HEK293 (cell line): ENCODE measurements around the gene DUSP10.

Source experiments
- CTCF ChIA-PET: fragments of 350-600 bp; formaldehyde crosslinking; extraction: SDS; loops from one replicate; lab custom pipeline; 2021; ENCODE audit warnings: antibody characterized with exemption; lab: Yijun Ruan, JAX
- POLR2A ChIA-PET: fragments of 300-600 bp; formaldehyde crosslinking; extraction: SDS; loops from one replicate; lab custom pipeline; 2020; ENCODE audit warnings: antibody characterized with exemption, inconsistent platforms; lab: Yijun Ruan, JAX
- H3K27ac ChIP-seq: fragments of 200-500 bp; sonication (Bioruptor generic); 2 replicates; pipeline ENCODE4 v1.5.1; 2014; ENCODE audit warnings: low read depth, low read length, control low read depth, inconsistent platforms; ENCODE audit errors: extremely low read depth
- H3K36me3 ChIP-seq, 2 experiments: fragments of 200-500 bp in 1 of 2; sonication (Bioruptor generic) in 1 of 2; 1 replicate in 1 of 2; 2 replicates in 1 of 2; pipeline ENCODE4 v1.5.1; 2014 to 2017; ENCODE audit warnings: inconsistent platforms in 2 of 2, low read length in 2 of 2; ENCODE audit not compliant: control insufficient read depth in 2 of 2, insufficient read depth in 1 of 2
- H3K4me1 ChIP-seq: fragments of 200-500 bp; sonication (Bioruptor generic); 2 replicates; pipeline ENCODE4 v1.5.1; 2014; ENCODE audit warnings: mild to moderate bottlenecking, low read length, inconsistent platforms; ENCODE audit not compliant: control insufficient read depth, insufficient read depth
- H3K4me3 ChIP-seq: 2 replicates; pipeline ENCODE4 v1.5.1; 2011; ENCODE audit warnings: low read depth, mild to moderate bottlenecking, control low read depth, low read length, moderate library complexity
- H3K9me3 ChIP-seq: fragments of 200-500 bp; sonication (Bioruptor generic); 2 replicates; pipeline ENCODE4 v1.5.1; 2014; ENCODE audit warnings: low read depth, low read length, inconsistent platforms; ENCODE audit not compliant: control insufficient read depth, insufficient read depth
- KLF1 ChIP-seq: fragments of 450-650 bp; formaldehyde crosslinking; IDR thresholded peaks from 2 replicates; pipeline ENCODE4 v1.5.1; 2016; ENCODE audit warnings: missing biosample characterization, missing genetic modification characterization
- KLF9 ChIP-seq: fragments of 450-650 bp; formaldehyde crosslinking; IDR thresholded peaks from 2 replicates; pipeline ENCODE4 v1.5.1; 2016; ENCODE audit warnings: missing biosample characterization, missing genetic modification characterization, low read depth
- OSR2 ChIP-seq: fragments of 450-650 bp; formaldehyde crosslinking; IDR thresholded peaks from 2 replicates; pipeline ENCODE4 v1.5.1; 2016; ENCODE audit warnings: missing biosample characterization, missing genetic modification characterization
- PRDM1 ChIP-seq: fragments of 450-650 bp; formaldehyde crosslinking; IDR thresholded peaks from 2 replicates; pipeline ENCODE4; 2016; ENCODE audit warnings: missing biosample characterization, missing genetic modification characterization
- RBAK ChIP-seq: fragments of 450-650 bp; formaldehyde crosslinking; IDR thresholded peaks from 2 replicates; pipeline ENCODE4 v1.5.1; 2016; ENCODE audit warnings: missing biosample characterization, missing genetic modification characterization
- YY1 ChIP-seq: fragments of 450-650 bp; formaldehyde crosslinking; IDR thresholded peaks from 2 replicates; pipeline ENCODE4 v1.5.1; 2018; ENCODE audit warnings: missing biosample characterization, missing genetic modification characterization
- ZFP3 ChIP-seq: fragments of 450-650 bp; formaldehyde crosslinking; IDR thresholded peaks from 2 replicates; pipeline ENCODE4 v1.5.1; 2016; ENCODE audit warnings: low read depth, missing biosample characterization, missing genetic modification characterization
- ZNF114 ChIP-seq: fragments of 450-650 bp; formaldehyde crosslinking; IDR thresholded peaks from 2 replicates; pipeline ENCODE4 v1.5.0; 2017; ENCODE audit warnings: missing biosample characterization, missing genetic modification characterization
- ZNF155 ChIP-seq: fragments of 450-650 bp; formaldehyde crosslinking; IDR thresholded peaks from 2 replicates; pipeline ENCODE4 v1.5.1; 2016; ENCODE audit warnings: missing biosample characterization, missing genetic modification characterization
- ZNF23 ChIP-seq: fragments of 450-650 bp; formaldehyde crosslinking; IDR thresholded peaks from 2 replicates; pipeline ENCODE4 v1.5.1; 2016; ENCODE audit warnings: missing biosample characterization, missing genetic modification characterization, borderline replicate concordance
- ZNF341 ChIP-seq: fragments of 450-650 bp; formaldehyde crosslinking; IDR thresholded peaks from 2 replicates; pipeline ENCODE4; 2016; ENCODE audit warnings: low read depth, missing biosample characterization, missing genetic modification characterization
- ZNF501 ChIP-seq: fragments of 450-650 bp; formaldehyde crosslinking; IDR thresholded peaks from 2 replicates; pipeline ENCODE4 v1.5.1; 2016; ENCODE audit warnings: missing biosample characterization, missing genetic modification characterization
- ZNF514 ChIP-seq: fragments of 450-650 bp; formaldehyde crosslinking; IDR thresholded peaks from 2 replicates; pipeline ENCODE4 v1.5.1; 2016; ENCODE audit warnings: missing biosample characterization, missing genetic modification characterization
- ZNF521 ChIP-seq: fragments of 450-650 bp; formaldehyde crosslinking; IDR thresholded peaks from 2 replicates; pipeline ENCODE4 v1.5.1; 2017; ENCODE audit warnings: missing biosample characterization, mild to moderate bottlenecking, missing genetic modification characterization
- ZNF549 ChIP-seq: fragments of 450-650 bp; IDR thresholded peaks from 2 replicates; pipeline ENCODE4 v1.5.1; 2018; ENCODE audit warnings: missing biosample characterization, missing genetic modification characterization, mild to moderate bottlenecking, inconsistent platforms, moderate library complexity
- ZNF600 ChIP-seq: fragments of 450-650 bp; formaldehyde crosslinking; IDR thresholded peaks from 2 replicates; pipeline ENCODE4 v1.5.1; 2016; ENCODE audit warnings: missing biosample characterization, missing genetic modification characterization
- ZNF76 ChIP-seq: fragments of 450-650 bp; formaldehyde crosslinking; IDR thresholded peaks from 2 replicates; pipeline ENCODE4; 2016; ENCODE audit warnings: low read depth, missing biosample characterization, missing genetic modification characterization, borderline replicate concordance
- ZNF792 ChIP-seq: fragments of 450-650 bp; formaldehyde crosslinking; IDR thresholded peaks from 2 replicates; pipeline ENCODE4 v1.5.1; 2016; ENCODE audit warnings: missing biosample characterization, missing genetic modification characterization
- ZSCAN23 ChIP-seq: fragments of 450-650 bp; formaldehyde crosslinking; IDR thresholded peaks from 2 replicates; pipeline ENCODE4 v1.5.1; 2016; ENCODE audit warnings: missing biosample characterization, missing genetic modification characterization
- ZSCAN30 ChIP-seq: fragments of 450-650 bp; IDR thresholded peaks from 2 replicates; pipeline ENCODE4 v1.5.1; 2018; ENCODE audit warnings: missing biosample characterization, mild to moderate bottlenecking, missing genetic modification characterization, moderate library complexity
- TF ChIP-seq, protein P1 (sequence below): fragments of 450-650 bp; formaldehyde crosslinking; IDR thresholded peaks from 2 replicates; pipeline ENCODE4 v1.5.1; 2016; ENCODE audit warnings: missing biosample characterization, missing genetic modification characterization
- TF ChIP-seq, protein P2 (sequence below): fragments of 450-650 bp; formaldehyde crosslinking; IDR thresholded peaks from 2 replicates; pipeline ENCODE4 v1.5.1; 2016; ENCODE audit warnings: missing biosample characterization, missing genetic modification characterization
- TF ChIP-seq, protein P3 (sequence below): sonication (generic); formaldehyde crosslinking; IDR thresholded peaks from 2 replicates; pipeline ENCODE4 v1.8.1; 2022; ENCODE audit warnings: mild to moderate bottlenecking, moderate library complexity, missing genetic modification reagents
- TF ChIP-seq, protein P4 (sequence below): fragments of 450-650 bp; formaldehyde crosslinking; IDR thresholded peaks from 2 replicates; pipeline ENCODE4 v1.5.1; 2016; ENCODE audit warnings: missing biosample characterization, missing genetic modification characterization, borderline replicate concordance

The DUSP10 gene

DNA sequence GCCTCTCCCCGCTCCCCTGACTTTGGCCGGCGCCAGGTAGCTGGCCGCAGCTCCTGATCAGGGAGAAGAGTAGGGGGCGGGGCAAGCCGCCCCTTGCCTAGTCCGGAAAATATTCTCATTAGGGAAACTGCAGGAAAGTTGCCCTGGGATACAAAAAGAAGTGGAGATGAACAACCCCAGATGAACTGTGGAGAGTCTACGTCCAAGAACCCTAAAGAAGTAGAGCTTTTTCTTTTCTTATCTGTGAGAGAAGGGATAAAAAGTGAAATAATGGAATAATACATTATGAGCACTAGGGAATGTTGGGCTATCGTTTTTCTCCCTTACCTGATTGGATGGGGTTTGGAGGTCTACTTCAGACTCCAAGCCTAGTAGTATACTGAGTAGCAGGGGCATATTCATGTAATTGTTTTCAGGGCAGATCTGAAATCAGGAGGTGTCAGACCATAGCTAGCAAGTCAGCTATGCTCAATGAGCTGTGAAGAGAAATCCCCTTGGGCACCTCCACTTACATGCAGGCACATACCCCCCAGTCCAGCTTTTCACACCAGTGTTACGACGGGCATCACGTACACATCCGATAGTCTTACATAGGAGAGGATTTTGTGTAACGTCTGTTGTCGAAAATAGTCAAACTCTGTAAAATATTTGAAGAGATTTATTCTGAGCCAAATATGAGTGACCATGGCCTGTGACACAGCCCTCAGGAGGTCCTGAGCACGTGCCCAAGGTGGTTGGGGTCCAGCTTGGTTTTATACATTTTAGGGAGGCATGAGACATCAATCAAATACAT lies 1.7 kb upstream of the DUSP10 start (continued):
- TF ChIP-seq ZNF341 (tag by site-specific recombination) (no peak), ZNF23 (tag by site-specific recombination) (no peak), KLF9 (no peak), OSR2 (peak; percentile 72), ZNF114 (tag by site-specific recombination) (no peak), KLF1 (no peak), ZNF792 (no peak), ZNF600 (no peak), ZNF155 (tag by site-specific recombination) (no peak), ZNF76 (tag by site-specific recombination) (no peak), PRDM1 (tag by site-specific recombination) (peak; percentile 50; the same call in 1 of the 2 replicates), ZSCAN30 (tag by site-specific recombination) (no peak)
- TF ChIP-seq, protein P1, sequence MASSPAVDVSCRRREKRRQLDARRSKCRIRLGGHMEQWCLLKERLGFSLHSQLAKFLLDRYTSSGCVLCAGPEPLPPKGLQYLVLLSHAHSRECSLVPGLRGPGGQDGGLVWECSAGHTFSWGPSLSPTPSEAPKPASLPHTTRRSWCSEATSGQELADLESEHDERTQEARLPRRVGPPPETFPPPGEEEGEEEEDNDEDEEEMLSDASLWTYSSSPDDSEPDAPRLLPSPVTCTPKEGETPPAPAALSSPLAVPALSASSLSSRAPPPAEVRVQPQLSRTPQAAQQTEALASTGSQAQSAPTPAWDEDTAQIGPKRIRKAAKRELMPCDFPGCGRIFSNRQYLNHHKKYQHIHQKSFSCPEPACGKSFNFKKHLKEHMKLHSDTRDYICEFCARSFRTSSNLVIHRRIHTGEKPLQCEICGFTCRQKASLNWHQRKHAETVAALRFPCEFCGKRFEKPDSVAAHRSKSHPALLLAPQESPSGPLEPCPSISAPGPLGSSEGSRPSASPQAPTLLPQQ (tag by site-specific recombination): no peak
- TF ChIP-seq, protein P2, sequence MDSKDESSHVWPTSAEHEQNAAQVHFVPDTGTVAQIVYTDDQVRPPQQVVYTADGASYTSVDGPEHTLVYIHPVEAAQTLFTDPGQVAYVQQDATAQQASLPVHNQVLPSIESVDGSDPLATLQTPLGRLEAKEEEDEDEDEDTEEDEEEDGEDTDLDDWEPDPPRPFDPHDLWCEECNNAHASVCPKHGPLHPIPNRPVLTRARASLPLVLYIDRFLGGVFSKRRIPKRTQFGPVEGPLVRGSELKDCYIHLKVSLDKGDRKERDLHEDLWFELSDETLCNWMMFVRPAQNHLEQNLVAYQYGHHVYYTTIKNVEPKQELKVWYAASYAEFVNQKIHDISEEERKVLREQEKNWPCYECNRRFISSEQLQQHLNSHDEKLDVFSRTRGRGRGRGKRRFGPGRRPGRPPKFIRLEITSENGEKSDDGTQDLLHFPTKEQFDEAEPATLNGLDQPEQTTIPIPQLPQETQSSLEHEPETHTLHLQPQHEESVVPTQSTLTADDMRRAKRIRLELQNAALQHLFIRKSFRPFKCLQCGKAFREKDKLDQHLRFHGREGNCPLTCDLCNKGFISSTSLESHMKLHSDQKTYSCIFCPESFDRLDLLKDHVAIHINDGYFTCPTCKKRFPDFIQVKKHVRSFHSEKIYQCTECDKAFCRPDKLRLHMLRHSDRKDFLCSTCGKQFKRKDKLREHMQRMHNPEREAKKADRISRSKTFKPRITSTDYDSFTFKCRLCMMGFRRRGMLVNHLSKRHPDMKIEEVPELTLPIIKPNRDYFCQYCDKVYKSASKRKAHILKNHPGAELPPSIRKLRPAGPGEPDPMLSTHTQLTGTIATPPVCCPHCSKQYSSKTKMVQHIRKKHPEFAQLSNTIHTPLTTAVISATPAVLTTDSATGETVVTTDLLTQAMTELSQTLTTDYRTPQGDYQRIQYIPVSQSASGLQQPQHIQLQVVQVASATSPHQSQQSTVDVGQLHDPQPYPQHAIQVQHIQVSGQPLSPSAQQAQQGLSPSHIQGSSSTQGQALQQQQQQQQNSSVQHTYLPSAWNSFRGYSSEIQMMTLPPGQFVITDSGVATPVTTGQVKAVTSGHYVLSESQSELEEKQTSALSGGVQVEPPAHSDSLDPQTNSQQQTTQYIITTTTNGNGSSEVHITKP (tag by site-specific recombination): peak; percentile 3; the same call in 1 of the 2 replicates

DNA sequence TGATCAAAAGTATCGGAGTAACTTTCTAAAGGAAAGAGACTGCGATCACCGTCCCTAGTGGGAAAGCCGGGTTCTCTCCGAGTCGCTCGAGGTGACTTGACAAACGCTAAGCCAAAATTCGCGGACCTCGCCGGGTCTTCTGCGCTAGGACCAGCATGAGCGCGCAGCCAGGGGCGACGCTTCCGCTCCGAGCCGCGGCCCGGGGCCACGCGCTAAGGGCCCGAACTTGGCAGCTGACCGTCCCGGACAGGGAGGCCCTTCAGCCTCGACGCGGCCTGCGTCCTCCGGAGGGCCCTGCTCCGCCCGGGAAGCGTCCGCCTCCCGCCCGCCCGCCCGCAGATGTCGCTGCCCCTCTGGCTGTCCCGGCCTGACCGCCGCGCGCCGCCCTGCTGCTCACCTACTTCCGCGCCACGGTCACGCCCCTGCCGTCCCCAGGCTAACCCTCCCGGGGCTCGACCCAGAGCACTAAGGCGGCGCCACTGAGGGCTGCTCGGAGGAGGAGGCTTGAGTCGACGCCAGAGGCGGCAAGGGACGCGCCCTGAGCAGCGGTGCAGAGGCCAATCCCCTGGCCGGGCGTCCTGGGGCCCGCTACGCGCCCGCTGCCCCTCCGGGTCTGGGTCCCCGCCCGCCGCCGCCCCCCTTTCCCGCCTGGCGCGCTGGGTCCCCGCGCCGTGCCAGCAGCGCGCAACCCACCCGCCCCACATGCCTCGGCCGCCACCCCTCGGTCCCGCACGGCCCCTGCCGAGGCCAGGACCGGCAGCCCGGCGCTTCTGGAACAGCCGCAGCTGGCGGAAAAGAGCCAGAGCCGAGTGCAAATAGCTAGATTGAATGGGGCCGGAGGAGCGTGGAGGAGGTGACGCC lies 896 bp upstream of the DUSP10 start:
- Histone ChIP-seq H3K9me3 (no peaks in the 10 kb centered on the region), H3K4me1 (peaks cover 5% of the 10 kb centered on the region), H3K4me3 (peak overlapping the region; percentile 55), H3K27ac (peak overlapping the region; percentile 92), H3K36me3 (peaks cover 0 to 15% of the 10 kb centered on the region in 2 experiments; a peak in 1 of 3 replicates)
- POLR2A ChIA-PET: interaction anchor here (0.5 to 2.8 kb wide), 17 partner anchors 13 to 378 kb away, joined by 3 to 18 read pairs (median 4); no protein-coding TSS in a partner anchor
- CTCF ChIA-PET: interaction anchor here (0.5 to 1.1 kb wide), 7 partner anchors 117 to 428 kb away, joined by 3 to 6 read pairs (median 4); no protein-coding TSS in a partner anchor
- TF ChIP-seq YY1 (no peak), RBAK (tag by site-specific recombination) (no peak), ZNF514 (tag by site-specific recombination) (no peak), ZNF549 (tag by site-specific recombination) (no peak), ZSCAN23 (no peak; the same call in 1 of the 2 replicates), ZFP3 (no peak), ZNF501 (tag by site-specific recombination) (peak; percentile 83; the same call in 1 of the 2 replicates), ZNF521 (tag by site-specific recombination) (no peak)
- TF ChIP-seq, protein P3, sequence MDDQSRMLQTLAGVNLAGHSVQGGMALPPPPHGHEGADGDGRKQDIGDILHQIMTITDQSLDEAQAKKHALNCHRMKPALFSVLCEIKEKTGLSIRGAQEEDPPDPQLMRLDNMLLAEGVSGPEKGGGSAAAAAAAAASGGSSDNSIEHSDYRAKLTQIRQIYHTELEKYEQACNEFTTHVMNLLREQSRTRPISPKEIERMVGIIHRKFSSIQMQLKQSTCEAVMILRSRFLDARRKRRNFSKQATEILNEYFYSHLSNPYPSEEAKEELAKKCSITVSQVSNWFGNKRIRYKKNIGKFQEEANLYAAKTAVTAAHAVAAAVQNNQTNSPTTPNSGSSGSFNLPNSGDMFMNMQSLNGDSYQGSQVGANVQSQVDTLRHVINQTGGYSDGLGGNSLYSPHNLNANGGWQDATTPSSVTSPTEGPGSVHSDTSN (CRISPR knock-in tag): no peak
- TF ChIP-seq, protein P4, sequence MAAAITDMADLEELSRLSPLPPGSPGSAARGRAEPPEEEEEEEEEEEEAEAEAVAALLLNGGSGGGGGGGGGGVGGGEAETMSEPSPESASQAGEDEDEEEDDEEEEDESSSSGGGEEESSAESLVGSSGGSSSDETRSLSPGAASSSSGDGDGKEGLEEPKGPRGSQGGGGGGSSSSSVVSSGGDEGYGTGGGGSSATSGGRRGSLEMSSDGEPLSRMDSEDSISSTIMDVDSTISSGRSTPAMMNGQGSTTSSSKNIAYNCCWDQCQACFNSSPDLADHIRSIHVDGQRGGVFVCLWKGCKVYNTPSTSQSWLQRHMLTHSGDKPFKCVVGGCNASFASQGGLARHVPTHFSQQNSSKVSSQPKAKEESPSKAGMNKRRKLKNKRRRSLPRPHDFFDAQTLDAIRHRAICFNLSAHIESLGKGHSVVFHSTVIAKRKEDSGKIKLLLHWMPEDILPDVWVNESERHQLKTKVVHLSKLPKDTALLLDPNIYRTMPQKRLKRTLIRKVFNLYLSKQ (tag by site-specific recombination): no peak
